Measurements from ENCODE around the gene MYO3B.

DNA sequence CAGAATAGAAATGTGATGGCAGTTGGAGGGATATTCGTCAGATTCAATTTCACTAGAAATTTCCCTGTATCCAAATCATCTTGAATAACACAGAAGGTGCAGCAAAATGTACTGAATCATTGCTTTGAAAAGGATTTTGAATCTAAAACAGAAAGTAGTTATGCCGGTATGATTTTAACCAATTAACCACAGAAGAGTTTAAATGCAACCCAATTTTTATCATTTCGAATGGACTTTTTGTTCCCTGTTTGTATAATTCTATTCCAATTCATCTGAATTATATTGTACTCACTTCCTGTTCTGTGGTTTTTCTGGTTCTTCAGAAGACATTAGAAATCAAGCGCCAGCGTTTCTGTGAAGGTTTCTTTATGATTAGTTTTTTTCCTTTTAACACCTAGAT lies 190.4 kb downstream of the MYO3B start:
- TF ChIP-seq, protein P1, sequence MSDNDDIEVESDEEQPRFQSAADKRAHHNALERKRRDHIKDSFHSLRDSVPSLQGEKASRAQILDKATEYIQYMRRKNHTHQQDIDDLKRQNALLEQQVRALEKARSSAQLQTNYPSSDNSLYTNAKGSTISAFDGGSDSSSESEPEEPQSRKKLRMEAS (IDR thresholded peaks at IDR 0.05), result no peak
- no peak for TF ChIP-seq ZBTB7A (IDR thresholded peaks at IDR 0.05; ENCODE audit: low read depth)
- no peak for TF ChIP-seq CEBPB (IDR thresholded peaks at IDR 0.05)
- TF ChIP-seq YY1 (IDR thresholded peaks at IDR 0.05; ENCODE audit: low read depth), result no peak
- TF ChIP-seq, protein P2, sequence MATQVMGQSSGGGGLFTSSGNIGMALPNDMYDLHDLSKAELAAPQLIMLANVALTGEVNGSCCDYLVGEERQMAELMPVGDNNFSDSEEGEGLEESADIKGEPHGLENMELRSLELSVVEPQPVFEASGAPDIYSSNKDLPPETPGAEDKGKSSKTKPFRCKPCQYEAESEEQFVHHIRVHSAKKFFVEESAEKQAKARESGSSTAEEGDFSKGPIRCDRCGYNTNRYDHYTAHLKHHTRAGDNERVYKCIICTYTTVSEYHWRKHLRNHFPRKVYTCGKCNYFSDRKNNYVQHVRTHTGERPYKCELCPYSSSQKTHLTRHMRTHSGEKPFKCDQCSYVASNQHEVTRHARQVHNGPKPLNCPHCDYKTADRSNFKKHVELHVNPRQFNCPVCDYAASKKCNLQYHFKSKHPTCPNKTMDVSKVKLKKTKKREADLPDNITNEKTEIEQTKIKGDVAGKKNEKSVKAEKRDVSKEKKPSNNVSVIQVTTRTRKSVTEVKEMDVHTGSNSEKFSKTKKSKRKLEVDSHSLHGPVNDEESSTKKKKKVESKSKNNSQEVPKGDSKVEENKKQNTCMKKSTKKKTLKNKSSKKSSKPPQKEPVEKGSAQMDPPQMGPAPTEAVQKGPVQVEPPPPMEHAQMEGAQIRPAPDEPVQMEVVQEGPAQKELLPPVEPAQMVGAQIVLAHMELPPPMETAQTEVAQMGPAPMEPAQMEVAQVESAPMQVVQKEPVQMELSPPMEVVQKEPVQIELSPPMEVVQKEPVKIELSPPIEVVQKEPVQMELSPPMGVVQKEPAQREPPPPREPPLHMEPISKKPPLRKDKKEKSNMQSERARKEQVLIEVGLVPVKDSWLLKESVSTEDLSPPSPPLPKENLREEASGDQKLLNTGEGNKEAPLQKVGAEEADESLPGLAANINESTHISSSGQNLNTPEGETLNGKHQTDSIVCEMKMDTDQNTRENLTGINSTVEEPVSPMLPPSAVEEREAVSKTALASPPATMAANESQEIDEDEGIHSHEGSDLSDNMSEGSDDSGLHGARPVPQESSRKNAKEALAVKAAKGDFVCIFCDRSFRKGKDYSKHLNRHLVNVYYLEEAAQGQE (IDR thresholded peaks at IDR 0.05; ENCODE audit: low read depth), result no peak
